ENCODE measurements around the gene DIP2C.

Gene DIP2C

DNA sequence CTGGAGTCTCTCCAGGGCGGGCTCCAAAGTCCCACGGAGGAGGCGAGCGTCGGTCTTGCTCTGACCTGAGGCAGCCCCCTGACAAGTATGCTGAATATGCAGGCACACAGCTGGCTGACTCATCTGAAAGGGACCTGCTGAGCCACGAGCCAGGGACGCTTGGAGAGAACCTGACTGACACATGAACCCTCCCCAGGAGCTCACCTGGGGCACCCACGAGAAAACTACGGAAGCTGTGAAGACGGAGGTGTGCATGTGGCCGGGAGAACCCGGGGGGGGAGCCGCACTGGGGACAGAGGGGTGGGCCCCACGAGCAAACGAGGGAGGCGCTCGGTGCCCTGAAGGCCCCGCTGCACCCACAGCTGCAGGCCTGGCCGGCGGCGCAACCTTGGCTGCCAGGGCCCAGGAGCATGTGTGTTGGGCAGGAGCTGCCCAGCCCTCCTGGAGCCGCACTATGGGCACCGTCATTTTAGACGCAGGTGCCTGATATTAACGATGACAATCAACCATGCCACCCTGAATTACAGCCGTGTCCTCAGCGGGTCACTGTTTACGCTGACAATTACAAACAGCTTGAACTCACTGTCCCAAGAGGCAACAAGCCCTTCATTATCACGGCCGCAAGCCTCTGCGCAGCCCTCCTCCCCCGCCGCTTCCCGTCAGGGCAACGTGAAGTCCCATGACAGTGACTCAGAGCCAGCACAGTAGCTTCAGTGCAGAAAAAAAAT lies 64.7 kb downstream of the DIP2C start:
- peak in 11 of 14 donors; percentile 5 to 92 (median 86) for DNase-seq

DNA sequence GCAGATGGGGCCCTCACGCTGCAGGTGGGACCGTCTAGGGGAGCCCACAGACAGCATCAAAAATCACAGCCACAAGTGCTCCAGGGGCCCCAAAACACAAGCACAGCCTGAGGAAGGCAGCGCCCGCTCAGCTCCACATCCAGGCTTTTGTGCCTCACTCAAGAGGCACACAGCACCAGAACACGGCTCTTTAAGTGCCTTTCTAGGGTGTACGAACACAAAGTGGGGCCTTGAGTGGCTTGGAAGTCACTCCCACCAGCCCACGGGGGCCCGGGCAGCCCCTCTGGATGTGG lies 65.2 kb downstream of the DIP2C start:
- DNase-seq: peak in 1 of 14 donors; percentile 63

DNA sequence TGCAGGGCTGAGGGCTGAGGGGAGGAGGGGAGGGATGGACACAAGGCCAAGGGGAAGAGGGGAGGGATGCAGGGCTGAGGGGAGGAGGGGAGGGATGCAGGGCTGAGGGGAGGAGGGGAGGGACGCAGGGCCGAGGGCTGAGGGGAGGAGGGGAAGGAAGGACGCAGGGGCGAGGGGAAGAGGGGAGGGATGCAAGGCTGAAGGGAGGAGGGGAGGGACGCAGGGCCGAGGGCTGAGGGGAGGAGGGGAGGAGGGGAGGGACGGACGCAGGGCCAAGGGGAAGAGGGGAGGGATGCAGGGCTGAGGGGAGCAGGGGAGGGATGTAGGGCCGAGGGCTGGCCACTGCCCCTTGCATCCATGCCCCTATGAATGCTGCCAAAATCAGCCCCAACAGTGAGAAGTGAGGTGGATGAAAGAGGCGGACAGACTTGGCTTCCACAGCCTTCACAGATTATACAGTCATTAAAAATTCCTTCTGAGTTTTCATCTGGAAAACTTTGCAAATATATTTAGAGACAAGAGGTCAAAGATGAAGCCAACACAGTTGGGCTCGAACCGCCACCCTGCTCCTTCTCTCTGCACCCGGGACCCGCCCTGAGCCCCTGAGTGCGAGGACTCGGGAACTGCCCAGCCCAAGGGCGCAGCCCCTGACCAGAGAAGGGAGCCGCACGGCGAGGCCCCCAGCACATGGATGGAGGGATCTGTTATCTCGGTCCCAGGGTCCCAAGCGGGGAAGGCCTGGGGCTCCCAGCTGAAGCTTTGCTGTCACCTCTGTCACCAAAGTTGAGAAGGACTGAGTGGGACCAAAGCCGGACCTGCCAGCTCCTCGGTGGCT lies 65.8 kb downstream of the DIP2C start:
- peak in 2 of 14 donors; percentile 55 to 68 for DNase-seq

GRCh38 chr10:623014-623413 lies 66.5 kb downstream of the DIP2C start:
- DNase-seq: peak in 3 of 14 donors; percentile 23 to 56 (median 41)

GRCh38 chr10:621981-622740 lies 67.3 kb downstream of the DIP2C start:
- DNase-seq: peak in 2 of 14 donors; percentile 25 to 51

- DNase-seq: no peak
These were observed 68.0 kb downstream of the DIP2C start for GRCh38 chr10:621513-621912.

GRCh38 chr10:620971-621370 lies 68.5 kb downstream of the DIP2C start:
- DNase-seq: no peak

DNA sequence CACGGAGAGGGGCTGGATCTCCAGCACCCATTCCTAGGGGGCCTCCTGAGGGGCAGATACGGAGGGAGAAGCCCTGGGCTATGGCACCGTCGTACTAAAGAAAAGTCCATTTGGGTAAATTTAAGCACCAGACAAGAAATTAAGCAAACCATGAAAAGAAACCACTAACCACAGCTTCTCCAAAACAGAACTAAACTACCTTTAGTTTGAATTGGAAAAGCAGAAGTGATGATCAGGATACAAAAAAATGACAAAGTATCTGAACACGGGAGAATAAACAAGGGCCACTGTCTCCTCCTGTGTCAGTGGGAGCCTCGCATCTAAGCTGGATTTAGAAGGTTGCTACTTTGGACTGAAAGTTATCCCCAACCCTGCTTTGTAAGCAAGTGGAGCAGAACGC lies 69.1 kb downstream of the DIP2C start:
- DNase-seq: no peak

GRCh38 chr10:619710-620109 lies 69.8 kb downstream of the DIP2C start:
- DNase-seq: no peak

DNA sequence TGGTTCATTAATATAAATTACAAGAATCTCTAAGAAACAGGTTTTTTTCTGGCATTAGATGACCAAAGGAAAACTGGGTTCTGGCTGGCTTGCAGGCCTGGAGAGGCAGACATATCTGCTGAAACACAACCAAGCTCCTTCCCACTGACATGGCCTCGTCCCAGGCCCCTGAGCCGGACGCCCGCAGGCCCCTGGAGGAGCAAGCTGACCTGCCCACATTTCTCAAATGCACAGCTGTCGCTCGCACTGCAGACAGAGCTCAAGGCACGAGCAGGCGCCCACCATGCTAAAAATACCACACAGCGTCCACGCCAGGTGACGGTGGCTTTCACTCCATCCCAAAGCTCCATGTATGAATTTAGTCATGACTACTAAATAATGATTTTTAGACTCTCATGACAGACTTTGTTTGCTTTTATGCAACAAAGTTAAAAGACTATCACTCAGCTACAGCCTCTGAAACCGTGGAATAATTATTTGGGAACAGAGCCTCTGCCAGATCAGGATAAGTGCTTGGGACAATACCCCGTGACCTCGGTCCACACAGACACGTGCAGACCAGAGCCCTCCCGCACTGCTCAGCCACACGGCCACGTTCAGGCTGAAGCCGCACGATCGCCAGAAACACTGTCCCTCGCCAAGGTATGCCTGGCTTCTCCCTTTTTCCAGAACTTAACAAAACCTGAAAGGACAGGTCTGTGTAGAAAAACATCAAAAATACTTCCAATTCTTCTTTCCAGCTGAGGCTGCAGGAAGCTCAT lies 71.1 kb downstream of the DIP2C start:
- no peak for DNase-seq

DNA sequence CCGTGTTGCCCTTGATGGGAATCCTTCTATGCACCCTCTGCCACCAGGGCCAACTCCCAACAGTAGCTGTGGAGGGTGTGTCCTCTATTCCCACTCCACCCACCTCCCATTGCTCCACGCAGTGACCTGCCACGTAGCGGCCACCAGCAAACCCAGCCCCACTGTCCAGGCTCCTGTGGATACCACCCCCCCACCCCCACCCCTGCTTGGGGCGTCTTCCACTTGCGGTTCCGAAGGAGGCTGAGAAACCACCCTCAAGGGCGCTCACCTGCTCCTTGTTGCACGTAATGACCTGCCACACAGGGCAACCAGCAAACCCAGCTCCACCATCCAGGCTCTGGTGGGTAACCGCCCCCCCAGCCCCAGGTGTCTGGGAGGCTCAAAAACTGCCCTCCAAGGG lies 72.0 kb downstream of the DIP2C start:
- no peak for DNase-seq

- DNase-seq: no peak
These were observed 73.8 kb downstream of the DIP2C start for GRCh38 chr10:615583-616152.

- DNase-seq: peak in 11 of 14 donors; percentile 35 to 90 (median 77)
These were observed 74.5 kb downstream of the DIP2C start for GRCh38 chr10:614790-615582.

DNA sequence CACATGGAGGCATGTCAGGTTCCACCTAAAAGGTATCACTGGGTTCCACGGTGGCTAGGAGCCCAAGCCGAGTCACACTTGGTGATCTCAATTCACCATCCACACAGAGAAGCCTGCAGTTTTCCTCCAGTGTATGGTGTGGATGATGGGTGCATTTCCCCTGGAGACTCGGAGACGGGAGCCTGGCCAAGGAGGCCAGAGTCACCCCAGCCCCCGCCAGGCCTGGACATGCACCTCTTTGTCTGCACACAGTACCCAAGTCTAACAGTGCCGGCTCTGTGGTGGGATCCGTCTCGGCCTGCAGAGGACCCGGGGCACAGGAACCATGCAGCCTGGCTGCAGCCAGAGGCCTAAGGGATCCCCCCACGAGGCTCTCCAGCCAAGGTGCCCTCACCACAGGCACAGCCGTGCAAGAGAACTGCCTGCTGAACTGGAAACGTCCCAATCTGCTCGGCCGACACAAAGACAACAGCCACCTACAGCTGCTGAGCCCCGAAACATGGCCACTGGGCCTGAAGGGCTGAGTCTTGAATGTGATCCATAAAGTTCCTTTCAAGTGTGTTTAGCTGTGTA lies 75.2 kb downstream of the DIP2C start:
- peak in 5 of 14 donors; percentile 40 to 71 (median 66) for DNase-seq

- DNase-seq: no peak
These were observed 76.0 kb downstream of the DIP2C start for GRCh38 chr10:613271-614138.

DNA sequence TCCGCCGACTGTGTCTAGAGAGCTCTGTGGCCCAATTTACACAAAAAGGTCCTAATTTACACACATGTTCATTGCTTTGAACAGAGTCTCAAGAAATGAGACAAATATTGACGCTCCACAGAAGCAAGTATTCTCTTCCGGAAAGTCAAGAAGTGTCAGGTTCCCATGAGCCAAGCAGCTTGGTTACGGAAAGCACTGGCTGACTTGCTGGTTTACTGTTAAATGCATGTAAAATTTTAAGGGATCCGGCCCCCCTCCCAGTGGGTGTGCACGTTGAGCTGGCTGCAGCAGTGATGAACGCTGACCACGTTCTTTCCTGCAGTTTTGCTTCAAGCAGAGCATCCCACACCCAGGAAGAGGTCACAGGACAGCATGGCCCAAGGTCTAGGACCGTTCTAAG lies 76.8 kb downstream of the DIP2C start:
- no peak for DNase-seq

- peak in 1 of 14 donors; percentile 59 for DNase-seq
These were observed 78.7 kb downstream of the DIP2C start for GRCh38 chr10:610642-611305.

- no peak for DNase-seq
These were observed 79.5 kb downstream of the DIP2C start for GRCh38 chr10:609868-610545.

DNA sequence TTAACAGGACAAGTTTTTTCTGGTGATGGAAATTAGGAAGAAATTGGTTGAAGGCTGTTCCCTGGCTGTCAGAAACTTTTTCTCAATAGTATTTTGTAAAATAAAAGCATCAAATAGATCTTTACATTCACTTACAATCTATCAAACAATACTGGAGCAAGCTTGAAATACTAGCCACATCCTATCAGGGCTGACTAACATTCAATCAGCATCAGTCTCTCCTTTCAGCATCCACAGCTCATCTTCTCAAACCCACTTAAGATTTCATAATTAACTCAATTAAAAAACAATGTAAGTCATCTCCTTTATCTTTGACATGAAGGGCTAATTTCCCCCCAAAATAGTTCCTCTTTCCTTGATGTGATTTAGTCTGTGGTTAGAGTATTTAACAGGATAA lies 80.2 kb downstream of the DIP2C start:
- DNase-seq: no peak

Measured in C1 segment of cervical spinal cord (tissue), 14 donors.